Stimulated activated naive B cell treated with anti-CD40 and anti-IgM and Interleukin-4, amounts not matched to agents 10 μg/mL and 1 μg/mL and 100 μg/mL, for 72 hours (primary cell): ENCODE data around the gene TSHZ2.

Source experiments
- ATAC-seq, 2 donors: fragments of 150-1000 bp; cut with Tn5 transposase; replicated peaks; 2 replicates each; pipeline ENCODE4 v1.10.0; 2021; ENCODE audit warnings: moderate library complexity in 1 of 2
- DNase-seq: peaks from one replicate; pipeline ENCODE4 v3.0.0; 2021
- H3K27ac Mint-ChIP-seq: one replicate; pipeline ENCODE4 v1.8.0; 2022; ENCODE audit warnings: mild to moderate bottlenecking, mixed read lengths
- H3K27me3 Mint-ChIP-seq, 2 donors: one replicate each; pipeline ENCODE4 v1.8.0; 2022; ENCODE audit warnings: mixed read lengths in 2 of 2
- H3K36me3 Mint-ChIP-seq, 2 donors: one replicate each; pipeline ENCODE4 v1.8.0; 2022; ENCODE audit warnings: mixed read lengths in 2 of 2, mild to moderate bottlenecking in 1 of 2
- H3K4me1 Mint-ChIP-seq, 2 donors: one replicate each; pipeline ENCODE4 v1.8.0; 2022; ENCODE audit warnings: mixed read lengths in 2 of 2, mild to moderate bottlenecking in 1 of 2
- H3K4me3 Mint-ChIP-seq, 2 donors: one replicate each; pipeline ENCODE4 v1.8.0; 2022; ENCODE audit warnings: mild to moderate bottlenecking in 2 of 2, mixed read lengths in 2 of 2, moderate library complexity in 1 of 2
- H3K9me3 Mint-ChIP-seq, 2 donors: one replicate each; pipeline ENCODE4 v1.8.0; 2022; ENCODE audit warnings: mixed read lengths in 2 of 2, mild to moderate bottlenecking in 1 of 2

Gene TSHZ2

GRCh38 chr20:53175135-53175780 is 203.1 kb downstream of the TSHZ2 start:
- Mint-ChIP-seq H3K4me1 (no peaks in the 10 kb centered on the region), H3K36me3 (no peaks in the 10 kb centered on the region), H3K27ac (no peak overlapping the region), H3K27me3 (peaks cover 14 to 16% of the 10 kb centered on the region in 2 donors), H3K9me3 (no peaks in the 10 kb centered on the region), H3K4me3 (no peak overlapping the region)
- no peak for DNase-seq
- ATAC-seq: no peak

GRCh38 chr20:53176134-53176533 is 204.0 kb downstream of the TSHZ2 start:
- Mint-ChIP-seq H3K27ac (no peak overlapping the region), H3K36me3 (no peaks in the 10 kb centered on the region), H3K9me3 (no peaks in the 10 kb centered on the region), H3K4me3 (no peak overlapping the region), H3K27me3 (peaks cover 18 to 20% of the 10 kb centered on the region in 2 donors), H3K4me1 (no peaks in the 10 kb centered on the region)
- no peak for DNase-seq
- no peak for ATAC-seq

- Mint-ChIP-seq H3K36me3 (no peaks in the 10 kb centered on the region), H3K27ac (no peak overlapping the region), H3K27me3 (peaks cover 22 to 36% of the 10 kb centered on the region in 2 donors), H3K4me3 (no peak overlapping the region), H3K4me1 (no peaks in the 10 kb centered on the region), H3K9me3 (no peaks in the 10 kb centered on the region)
- ATAC-seq (no peak), DNase-seq (no peak)
Measured at GRCh38 chr20:53177687-53178086, 205.5 kb downstream of the TSHZ2 start.

DNA sequence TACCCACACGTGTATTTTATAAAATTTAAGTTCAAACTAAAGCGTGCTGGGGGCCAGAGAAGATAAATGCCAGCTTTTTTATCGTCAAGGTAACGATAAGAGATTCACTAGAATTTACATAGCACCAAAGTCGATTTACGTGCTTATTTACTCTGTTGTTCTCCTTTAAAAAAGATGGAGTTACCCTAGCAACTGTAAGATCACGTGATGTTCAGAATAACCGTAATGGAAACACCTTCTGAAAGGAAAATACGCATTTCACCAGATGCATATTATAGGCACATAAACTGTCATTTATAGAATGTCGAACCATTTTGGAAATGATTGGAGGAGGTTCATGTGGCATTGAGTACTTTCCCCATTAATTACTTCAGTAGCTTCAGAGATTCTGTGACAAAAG is 207.6 kb downstream of the TSHZ2 start:
- DNase-seq (no peak), ATAC-seq (no peak)
- Mint-ChIP-seq H3K36me3 (no peaks in the 10 kb centered on the region), H3K4me3 (no peak overlapping the region), H3K9me3 (no peaks in the 10 kb centered on the region), H3K4me1 (no peaks in the 10 kb centered on the region), H3K27ac (no peak overlapping the region), H3K27me3 (peaks cover 26 to 33% of the 10 kb centered on the region in 2 donors)

GRCh38 chr20:53180928-53181362 is 208.8 kb downstream of the TSHZ2 start:
- Mint-ChIP-seq H3K27ac (no peak overlapping the region), H3K27me3 (peaks cover 29 to 41% of the 10 kb centered on the region in 2 donors), H3K36me3 (no peaks in the 10 kb centered on the region), H3K4me3 (no peak overlapping the region), H3K4me1 (no peaks in the 10 kb centered on the region), H3K9me3 (no peaks in the 10 kb centered on the region)
- ATAC-seq (no peak), DNase-seq (no peak)

DNA sequence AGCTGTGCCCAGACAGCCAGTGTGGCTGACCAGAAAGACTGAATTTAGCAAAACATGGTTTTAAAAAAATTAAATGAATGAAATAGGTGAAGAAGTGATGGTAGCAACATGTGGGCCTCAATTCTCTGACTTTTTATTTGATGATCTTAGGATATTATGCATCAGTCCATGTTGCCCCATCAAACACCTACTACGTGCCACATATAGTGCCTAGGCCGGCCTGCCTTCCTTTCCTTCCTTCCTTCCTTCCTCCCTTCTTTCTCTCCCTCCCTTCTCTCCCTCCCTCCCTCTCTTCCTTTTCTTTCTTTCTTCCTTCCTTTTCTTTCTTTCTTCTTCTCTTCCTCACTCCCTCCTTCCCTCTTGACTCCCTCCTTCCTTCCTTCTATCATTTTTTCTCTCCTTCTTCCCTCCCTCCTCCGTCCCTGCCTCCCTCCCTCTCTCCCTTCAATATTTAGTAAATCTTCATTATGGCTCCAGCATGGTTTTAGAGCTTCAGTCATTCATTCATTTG is 209.8 kb downstream of the TSHZ2 start:
- Mint-ChIP-seq H3K4me1 (no peaks in the 10 kb centered on the region), H3K27ac (no peak overlapping the region), H3K36me3 (no peaks in the 10 kb centered on the region), H3K9me3 (no peaks in the 10 kb centered on the region), H3K27me3 (peaks cover 31 to 44% of the 10 kb centered on the region in 2 donors), H3K4me3 (no peak overlapping the region)
- no peak for DNase-seq
- ATAC-seq: no peak

- H3K27me3 Mint-ChIP-seq: peaks cover 28 to 40% of the 10 kb centered on the region in 2 donors
- DNase-seq (no peak), ATAC-seq (no peak)
- H3K4me3 Mint-ChIP-seq: no peak overlapping the region
- no peaks in the 10 kb centered on the region for H3K4me1 Mint-ChIP-seq
- no peaks in the 10 kb centered on the region for H3K36me3 Mint-ChIP-seq
- no peaks in the 10 kb centered on the region for H3K9me3 Mint-ChIP-seq
- no peak overlapping the region for H3K27ac Mint-ChIP-seq
Measured at GRCh38 chr20:53183181-53183580, 211.0 kb downstream of the TSHZ2 start.

DNA sequence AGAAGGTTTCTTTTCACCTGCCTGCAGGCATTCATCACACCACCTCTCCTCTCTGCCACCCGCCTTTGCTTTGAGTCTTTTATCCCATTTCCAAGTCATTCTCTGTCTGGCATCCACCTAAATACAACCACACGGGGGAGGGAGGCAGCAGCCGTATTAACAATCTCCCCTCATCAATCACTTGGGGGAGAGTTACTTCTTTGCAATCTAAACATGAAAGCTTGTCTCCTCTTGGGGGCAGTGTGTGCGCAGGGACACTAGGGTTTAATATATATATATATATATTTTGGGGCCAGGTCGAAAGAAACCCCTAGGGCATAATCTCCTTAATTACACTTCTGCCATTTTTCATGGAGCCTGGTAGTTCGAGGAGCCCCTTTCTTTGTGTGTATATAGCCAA is 214.5 kb downstream of the TSHZ2 start:
- DNase-seq (no peak), ATAC-seq (no peak)
- H3K4me3 Mint-ChIP-seq: no peak overlapping the region
- no peaks in the 10 kb centered on the region for H3K9me3 Mint-ChIP-seq
- no peak overlapping the region for H3K27ac Mint-ChIP-seq
- H3K4me1 Mint-ChIP-seq: no peaks in the 10 kb centered on the region
- peaks cover 20 to 26% of the 10 kb centered on the region in 2 donors for H3K27me3 Mint-ChIP-seq
- no peaks in the 10 kb centered on the region for H3K36me3 Mint-ChIP-seq

GRCh38 chr20:53187392-53188068 is 215.4 kb downstream of the TSHZ2 start:
- H3K4me1 Mint-ChIP-seq: no peaks in the 10 kb centered on the region
- no peaks in the 10 kb centered on the region for H3K9me3 Mint-ChIP-seq
- H3K27ac Mint-ChIP-seq: no peak overlapping the region
- DNase-seq (no peak), ATAC-seq (no peak)
- H3K4me3 Mint-ChIP-seq: no peak overlapping the region
- no peaks in the 10 kb centered on the region for H3K36me3 Mint-ChIP-seq
- H3K27me3 Mint-ChIP-seq: peaks cover 23 to 26% of the 10 kb centered on the region in 2 donors

DNA sequence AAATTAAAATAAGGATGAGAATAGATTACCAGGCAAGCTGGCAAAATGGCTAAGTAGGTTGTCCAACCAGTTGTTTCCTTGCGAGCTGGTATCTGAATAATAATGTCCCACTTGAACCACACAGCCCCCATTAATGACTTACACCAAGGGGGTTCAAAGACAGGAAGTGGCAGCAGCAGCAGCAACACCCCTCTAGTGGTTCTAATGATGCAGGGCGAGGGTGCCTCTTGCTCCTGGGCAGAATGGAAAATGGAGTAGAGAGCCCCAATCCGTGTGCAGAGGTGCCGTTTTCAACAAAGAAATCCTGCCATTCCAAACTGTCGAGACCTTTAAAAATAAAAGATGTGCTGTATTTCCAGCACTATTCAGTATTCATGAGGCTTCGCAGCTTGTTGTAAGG is 218.1 kb downstream of the TSHZ2 start:
- no peaks in the 10 kb centered on the region for H3K9me3 Mint-ChIP-seq
- peaks cover 0 to 4% of the 10 kb centered on the region in 2 donors for H3K4me1 Mint-ChIP-seq
- no peaks in the 10 kb centered on the region for H3K36me3 Mint-ChIP-seq
- H3K4me3 Mint-ChIP-seq: no peak overlapping the region
- H3K27me3 Mint-ChIP-seq: peaks cover 32 to 41% of the 10 kb centered on the region in 2 donors
- DNase-seq (no peak), ATAC-seq (no peak)
- H3K27ac Mint-ChIP-seq: no peak overlapping the region

DNA sequence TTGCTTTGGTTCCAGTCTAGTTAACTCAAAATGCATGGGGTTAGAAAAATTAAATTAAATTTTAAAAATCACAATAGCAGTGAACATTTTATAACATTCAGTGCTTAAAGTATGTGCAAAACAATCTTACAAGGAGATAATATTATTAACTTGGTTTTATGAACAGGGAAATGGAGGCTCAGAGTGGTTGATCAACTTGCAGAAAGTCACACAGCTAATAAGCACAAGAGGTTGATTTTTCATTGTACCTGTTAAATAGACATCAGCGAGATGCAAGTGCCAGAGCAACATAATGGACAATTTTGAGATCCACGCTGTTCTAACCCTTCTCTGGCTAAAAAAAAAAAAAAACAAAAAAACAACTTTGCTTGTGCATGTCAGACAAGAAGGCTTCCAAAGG is 219.8 kb downstream of the TSHZ2 start:
- no peak overlapping the region for H3K27ac Mint-ChIP-seq
- H3K27me3 Mint-ChIP-seq: peaks cover 26 to 32% of the 10 kb centered on the region in 2 donors
- DNase-seq (no peak), ATAC-seq (no peak)
- peaks cover 0 to 4% of the 10 kb centered on the region in 2 donors for H3K4me1 Mint-ChIP-seq
- H3K36me3 Mint-ChIP-seq: no peaks in the 10 kb centered on the region
- H3K4me3 Mint-ChIP-seq: no peak overlapping the region
- H3K9me3 Mint-ChIP-seq: no peaks in the 10 kb centered on the region

DNA sequence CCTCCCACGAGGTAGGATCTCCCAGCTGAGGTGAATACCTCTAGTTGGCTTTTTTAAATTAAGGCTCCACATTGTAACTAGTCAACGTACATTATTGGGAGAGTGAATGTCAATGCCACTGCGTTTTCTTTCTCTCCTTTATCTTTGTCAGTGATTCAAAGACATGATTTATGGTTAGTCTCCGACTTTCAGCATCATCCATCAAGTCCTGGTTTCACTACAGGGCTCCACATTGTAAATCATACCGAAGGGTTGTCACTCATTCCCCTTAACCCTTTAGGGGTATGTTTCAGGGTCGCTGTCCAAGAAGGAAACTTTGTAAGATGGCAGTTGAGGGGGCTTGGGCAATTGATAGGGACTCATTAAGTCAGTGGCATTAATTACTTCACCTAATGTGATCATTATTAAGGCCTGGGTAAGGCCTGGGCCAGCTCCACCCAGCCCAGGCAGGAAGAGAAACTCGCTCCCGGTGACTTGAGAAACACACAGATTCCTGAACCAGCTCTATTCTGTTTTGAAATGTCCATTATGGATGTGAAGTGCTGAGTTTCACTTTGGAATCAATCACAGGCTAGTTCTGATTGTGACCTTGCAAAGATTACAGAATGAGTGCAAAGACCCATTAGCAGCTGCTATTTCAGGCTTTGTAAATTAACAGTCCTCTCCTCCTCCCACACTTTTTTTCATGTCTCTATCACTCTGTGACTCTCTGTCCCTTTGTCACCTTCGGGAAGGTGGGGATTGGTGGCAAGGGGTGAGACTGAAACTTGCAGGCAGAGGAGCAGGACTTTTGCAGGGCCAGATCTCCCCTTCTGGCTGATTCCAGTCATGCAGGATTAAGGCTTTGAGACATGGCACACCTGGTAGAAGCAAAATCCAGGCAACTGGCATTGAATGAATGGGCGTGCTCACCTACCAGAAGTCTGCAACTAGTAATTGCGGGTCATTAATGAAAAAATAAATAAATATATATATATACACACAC is 222.4 kb downstream of the TSHZ2 start:
- DNase-seq (no peak), ATAC-seq (no peak)
- Mint-ChIP-seq H3K4me1 (peaks cover 0 to 4% of the 10 kb centered on the region in 2 donors), H3K27me3 (peaks cover 32 to 35% of the 10 kb centered on the region in 2 donors), H3K27ac (no peak overlapping the region), H3K4me3 (no peak overlapping the region), H3K36me3 (no peaks in the 10 kb centered on the region), H3K9me3 (no peaks in the 10 kb centered on the region)

- DNase-seq (no peak), ATAC-seq (no peak)
- peaks cover 0 to 4% of the 10 kb centered on the region in 2 donors for H3K4me1 Mint-ChIP-seq
- H3K27ac Mint-ChIP-seq: no peak overlapping the region
- no peaks in the 10 kb centered on the region for H3K36me3 Mint-ChIP-seq
- H3K4me3 Mint-ChIP-seq: no peak overlapping the region
- no peaks in the 10 kb centered on the region for H3K9me3 Mint-ChIP-seq
- peaks cover 40 to 45% of the 10 kb centered on the region in 2 donors for H3K27me3 Mint-ChIP-seq
Measured at GRCh38 chr20:53195876-53196610, 223.9 kb downstream of the TSHZ2 start.

DNA sequence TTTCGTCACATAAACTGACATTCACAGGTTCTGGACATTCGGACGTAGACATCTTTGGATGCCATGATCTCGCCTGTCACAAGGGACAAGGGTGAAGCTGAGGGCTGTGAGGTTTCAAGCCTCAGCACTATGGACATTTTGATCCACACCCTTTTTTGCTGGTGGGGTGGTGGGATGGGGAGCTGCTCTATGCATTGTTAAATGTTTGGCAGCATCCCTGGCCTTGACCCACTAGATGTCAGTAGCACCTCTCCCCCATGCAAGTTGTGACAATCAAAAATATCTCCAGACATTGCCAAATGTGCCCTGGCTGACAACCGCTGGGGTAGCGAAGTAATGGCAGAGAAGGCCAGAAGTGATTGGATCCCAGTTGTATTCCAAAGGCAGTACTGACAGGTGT is 229.4 kb downstream of the TSHZ2 start:
- Mint-ChIP-seq H3K4me1 (no peaks in the 10 kb centered on the region), H3K27ac (no peak overlapping the region), H3K4me3 (no peak overlapping the region), H3K9me3 (no peaks in the 10 kb centered on the region), H3K36me3 (no peaks in the 10 kb centered on the region), H3K27me3 (peaks cover 18 to 20% of the 10 kb centered on the region in 2 donors)
- no peak for DNase-seq
- no peak for ATAC-seq
